OCI-LY1 (cell line): ENCODE measurements around the gene NLRP1.

Experiments used
- H2AFZ ChIP-seq: fragments of 200-600 bp; sonication (generic), shearing (Covaris generic); 2 replicates; pipeline ENCODE4 v1.6.0; 2014; ENCODE audit warnings: antibody characterized with exemption, mild to moderate bottlenecking, low read length
- H3F3A ChIP-seq: fragments of 200-600 bp; sonication (generic), shearing (Covaris generic); 2 replicates; pipeline ENCODE4 v1.6.0; 2014; ENCODE audit warnings: mild to moderate bottlenecking, antibody characterized with exemption, low read length, moderate library complexity; ENCODE audit not compliant: insufficient read depth
- H3K27ac ChIP-seq: fragments of 200-600 bp; sonication (generic); 2 replicates; pipeline ENCODE4 v1.5.1; 2014; ENCODE audit warnings: low read length, mixed run types, mild to moderate bottlenecking, low read depth; ENCODE audit not compliant: poor library complexity, severe bottlenecking
- H3K27me3 ChIP-seq: fragments of 200-600 bp; sonication (generic); 2 replicates; pipeline ENCODE4 v1.6.0; 2014; ENCODE audit warnings: antibody characterized with exemption, mild to moderate bottlenecking, low read length, moderate library complexity; ENCODE audit not compliant: insufficient read depth
- H3K36me3 ChIP-seq: fragments of 200-600 bp; sonication (generic); 2 replicates; pipeline ENCODE4 v1.6.1; 2014; ENCODE audit warnings: mild to moderate bottlenecking, antibody characterized with exemption, low read length, moderate library complexity, mixed read lengths; ENCODE audit not compliant: insufficient read depth
- H3K4me1 ChIP-seq: fragments of 200-600 bp; sonication (generic); 2 replicates; pipeline ENCODE4 v1.5.1; 2014; ENCODE audit warnings: mild to moderate bottlenecking, low read length, moderate library complexity; ENCODE audit not compliant: insufficient read depth, severe bottlenecking
- H3K4me2 ChIP-seq: fragments of 200-600 bp; sonication (generic), shearing (Covaris generic); 2 replicates; pipeline ENCODE4 v1.6.1; 2014; ENCODE audit warnings: low read length
- H3K4me3 ChIP-seq: fragments of 200-600 bp; sonication (generic); 2 replicates; pipeline ENCODE4 v1.5.1; 2014; ENCODE audit warnings: low read length, low read depth, mild to moderate bottlenecking, mixed read lengths; ENCODE audit not compliant: poor library complexity, severe bottlenecking
- H3K79me2 ChIP-seq: fragments of 200-600 bp; shearing (Covaris generic); 2 replicates; pipeline ENCODE4 v1.6.1; 2016; ENCODE audit warnings: mixed run types, low read length, mixed read lengths; ENCODE audit not compliant: insufficient read depth
- H3K9ac ChIP-seq: fragments of 200-600 bp; sonication (generic), shearing (Covaris generic); 2 replicates; pipeline ENCODE4 v1.6.1; 2014; ENCODE audit warnings: mild to moderate bottlenecking, low read length, mixed read lengths
- H3K9me2 ChIP-seq: fragments of 200-600 bp; sonication (generic), shearing (Covaris generic); 2 replicates; pipeline ENCODE4 v1.6.1; 2014; ENCODE audit warnings: low read depth, mild to moderate bottlenecking, low read length, mixed read lengths
- H3K9me3 ChIP-seq: fragments of 200-600 bp; shearing (Covaris generic); 2 replicates; pipeline ENCODE4 v1.6.1; 2014; ENCODE audit warnings: low read length, mixed read lengths
- H4K20me1 ChIP-seq: fragments of 200-600 bp; sonication (generic), shearing (Covaris generic); 2 replicates; pipeline ENCODE4 v1.6.0; 2016; ENCODE audit warnings: mild to moderate bottlenecking, low read length; ENCODE audit not compliant: insufficient read depth
- CTCF ChIP-seq: fragments of 200-600 bp; sonication (generic), shearing (Covaris generic); IDR thresholded peaks from 2 replicates; pipeline ENCODE4 v1.5.1; 2017; ENCODE audit warnings: mild to moderate bottlenecking, antibody characterized with exemption, low read length, moderate library complexity, mixed read lengths
- EZH2 ChIP-seq: fragments of 200-600 bp; sonication (generic), shearing (Covaris generic); IDR thresholded peaks from 2 replicates; pipeline ENCODE4 v1.8.0; 2017; ENCODE audit warnings: borderline replicate concordance, mixed run types, mild to moderate bottlenecking, antibody characterized with exemption, low read length, moderate library complexity, mixed read lengths

The NLRP1 gene

DNA sequence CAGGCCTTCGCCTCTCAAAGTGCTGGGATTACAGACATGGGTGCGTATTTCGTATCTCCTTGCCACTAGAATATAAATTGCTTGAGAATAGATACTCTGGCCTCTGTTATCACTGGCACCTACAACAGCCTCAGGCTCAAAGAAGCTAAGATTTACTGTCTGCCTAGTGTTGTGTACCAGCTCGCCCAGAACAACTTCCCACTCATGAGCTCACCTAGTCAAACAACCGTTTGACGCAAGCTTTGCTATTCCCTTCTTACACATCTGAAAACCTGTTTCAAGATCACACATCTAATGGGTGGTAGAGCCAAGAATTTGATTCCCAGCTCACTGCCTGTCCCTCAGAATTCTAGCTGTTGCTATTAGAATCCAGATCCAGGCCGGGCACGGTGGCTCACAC is 73.5 kb downstream of the NLRP1 start:
- Histone ChIP-seq H3K9me2 (no peaks in the 10 kb centered on the region), H3K27ac (no peak overlapping the region), H3K4me1 (no peaks in the 10 kb centered on the region), H3K36me3 (peaks cover 15% of the 10 kb centered on the region), H3K9ac (no peak overlapping the region), H3F3A (no peaks in the 10 kb centered on the region), H3K4me3 (no peak overlapping the region), H4K20me1 (no peaks in the 10 kb centered on the region), H3K79me2 (no peaks in the 10 kb centered on the region), H2AFZ (no peak overlapping the region), H3K4me2 (no peak overlapping the region), H3K27me3 (no peaks in the 10 kb centered on the region), H3K9me3 (no peaks in the 10 kb centered on the region)
- no peak for TF ChIP-seq EZH2
- no peak for TF ChIP-seq CTCF

DNA sequence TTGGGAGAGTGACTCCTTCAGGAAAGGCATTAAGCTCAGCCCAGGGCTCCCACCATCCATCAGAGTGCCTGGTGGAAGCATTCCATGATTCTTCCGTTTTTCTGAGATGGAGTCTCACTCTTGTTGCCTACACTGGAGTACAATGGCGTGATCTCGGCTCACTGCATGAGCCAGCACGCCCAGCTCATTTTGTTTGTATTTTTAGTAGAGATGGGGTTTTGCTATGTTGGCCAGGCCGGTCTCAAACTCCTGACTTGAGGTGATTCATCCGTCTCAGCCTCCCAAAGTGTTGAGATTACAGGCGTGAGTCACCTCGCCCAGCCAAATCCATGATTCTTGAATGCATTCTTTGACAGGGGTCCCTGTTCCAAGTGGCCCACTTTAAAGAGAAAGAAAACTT is 74.8 kb downstream of the NLRP1 start:
- Histone ChIP-seq H3K9me2 (no peaks in the 10 kb centered on the region), H3K79me2 (no peaks in the 10 kb centered on the region), H3K9me3 (no peaks in the 10 kb centered on the region), H3K36me3 (peaks cover 6% of the 10 kb centered on the region; the same call in 1 of the 2 replicates), H3K27ac (no peak overlapping the region), H3F3A (no peaks in the 10 kb centered on the region), H2AFZ (no peak overlapping the region), H3K9ac (no peak overlapping the region), H3K27me3 (no peaks in the 10 kb centered on the region), H3K4me2 (no peak overlapping the region), H3K4me1 (no peaks in the 10 kb centered on the region), H3K4me3 (no peak overlapping the region), H4K20me1 (no peaks in the 10 kb centered on the region)
- TF ChIP-seq EZH2 (no peak), CTCF (no peak)

- H3K79me2 ChIP-seq: no peaks in the 10 kb centered on the region
- H3K9me3 ChIP-seq: no peaks in the 10 kb centered on the region
- H3F3A ChIP-seq: no peaks in the 10 kb centered on the region
- H3K36me3 ChIP-seq: 0 out of 2 replicates have a peak, but pooled peaks cover 3% of the 10 kb centered on the region
- no peaks in the 10 kb centered on the region for H3K27me3 ChIP-seq
- H3K9ac ChIP-seq: no peak overlapping the region
- H3K9me2 ChIP-seq: no peaks in the 10 kb centered on the region
- H3K4me1 ChIP-seq: no peaks in the 10 kb centered on the region
- no peak overlapping the region for H3K27ac ChIP-seq
- no peaks in the 10 kb centered on the region for H4K20me1 ChIP-seq
- H3K4me3 ChIP-seq: no peak overlapping the region
- TF ChIP-seq CTCF (no peak), EZH2 (no peak)
- H2AFZ ChIP-seq: no peak overlapping the region
- no peak overlapping the region for H3K4me2 ChIP-seq
Observed at GRCh38 chr17:5508810-5509209, 75.5 kb downstream of the NLRP1 start.
